H1 (cell line): ENCODE results near the gene RGMB. TPM values are rescaled to one million over a fixed set of nuclear protein-coding genes. Genes with fewer than 3 reads are reported as not detected.

Experiments
- CTCF ChIA-PET: fragments of 300-600 bp; sonication (Branson Sonifier 250); formaldehyde crosslinking; loops from one replicate; lab custom pipeline; 2021; ENCODE audit not compliant: partially characterized antibody; lab: Charles Lee
- POLR2A ChIA-PET: fragments of 300-600 bp; sonication (Branson Sonifier 250); formaldehyde crosslinking; loops from one replicate; lab custom pipeline; 2021; ENCODE audit warnings: inconsistent platforms; ENCODE audit not compliant: partially characterized antibody; lab: Charles Lee
- DNase-seq, 2 experiments: peaks; one replicate each; pipeline versions ENCODE4 v3.0.0 to v3.0.0-alpha.2; 2010 to 2022; ENCODE audit warnings: low spot score in 2 of 2, low read depth in 1 of 2, mixed read lengths in 1 of 2
- FAIRE-seq: peaks from 2 replicates; lab custom pipeline; 2011; peaks lifted over from hg19 to GRCh38; lab: Jason Lieb, UNC
- H2AFZ ChIP-seq: 2 replicates; pipeline ENCODE4 v1.8.1; 2012; ENCODE audit warnings: low read length, inconsistent platforms
- H2AK5ac ChIP-seq: 2 replicates; pipeline ENCODE4 v1.6.1; 2013; ENCODE audit warnings: low read depth, low read length
- H2BK120ac ChIP-seq: replicated peaks from 2 replicates; pipeline ENCODE3; 2013; ENCODE audit warnings: low read depth, low read length, inconsistent platforms
- H2BK12ac ChIP-seq: 2 replicates; pipeline ENCODE4 v1.6.1; 2013; ENCODE audit warnings: low read depth, low read length
- H2BK15ac ChIP-seq: 2 replicates; pipeline ENCODE4 v1.6.1; 2013; ENCODE audit warnings: low read length
- H2BK20ac ChIP-seq: 2 replicates; pipeline ENCODE4 v1.6.1; 2013; ENCODE audit warnings: low read length
- H2BK5ac ChIP-seq: 2 replicates; pipeline ENCODE4 v1.6.1; 2013; ENCODE audit warnings: low read depth, low read length
- H3K14ac ChIP-seq: 2 replicates; pipeline ENCODE4 v1.6.1; 2013; ENCODE audit warnings: inconsistent platforms; ENCODE audit not compliant: insufficient read length
- H3K18ac ChIP-seq: 2 replicates; pipeline ENCODE4 v1.6.1; 2013; ENCODE audit warnings: low read length; ENCODE audit errors: extremely low read depth
- H3K23ac ChIP-seq: 2 replicates; pipeline ENCODE4 v1.6.1; 2013; ENCODE audit warnings: inconsistent platforms; ENCODE audit not compliant: insufficient read length
- H3K23me2 ChIP-seq: 2 replicates; pipeline ENCODE4 v1.6.1; 2013; ENCODE audit warnings: low read depth, low read length
- H3K27ac ChIP-seq: 2 replicates; pipeline ENCODE4 v1.6.1; 2011; ENCODE audit warnings: low read depth, low read length, inconsistent platforms
- H3K27me3 ChIP-seq, 4 experiments: replicated peaks in 1 of 4; 1 replicate in 1 of 4; 2 replicates in 3 of 4; pipeline versions ENCODE4 v1.6.1 to v1.8.1; 2011 to 2013; ENCODE audit warnings: low read length in 3 of 4, mild to moderate bottlenecking in 3 of 4, inconsistent platforms in 2 of 4, mixed read lengths in 2 of 4, moderate library complexity in 1 of 4; ENCODE audit not compliant: control insufficient read depth in 3 of 4, insufficient read depth in 3 of 4; ENCODE audit errors: extremely low read depth in 1 of 4
- H3K36me3 ChIP-seq, 4 experiments: 2 replicates each; pipeline versions ENCODE4 v1.6.1 to v1.8.1; 2011 to 2013; ENCODE audit warnings: mild to moderate bottlenecking in 4 of 4, low read length in 3 of 4, moderate library complexity in 2 of 4, control low read depth in 1 of 4, inconsistent platforms in 1 of 4; ENCODE audit not compliant: insufficient read depth in 4 of 4, control insufficient read depth in 2 of 4
- H3K4ac ChIP-seq: replicated peaks from 2 replicates; pipeline ENCODE3; 2013; ENCODE audit warnings: low read length, low read depth, mixed read lengths, inconsistent platforms; ENCODE audit not compliant: insufficient read length
- H3K4me1 ChIP-seq, 4 experiments: replicated peaks in 1 of 4; 1 replicate in 1 of 4; 2 replicates in 3 of 4; pipeline versions ENCODE4 v1.6.1 to v1.8.1; 2011 to 2013; ENCODE audit warnings: low read length in 3 of 4, inconsistent platforms in 2 of 4, mixed read lengths in 1 of 4; ENCODE audit not compliant: insufficient read depth in 4 of 4, control insufficient read depth in 3 of 4
- H3K4me2 ChIP-seq, 2 experiments: 2 replicates each; pipeline versions ENCODE4 v1.6.1 to v1.8.1; 2011 to 2013; ENCODE audit warnings: low read depth in 2 of 2, low read length in 2 of 2, control low read depth in 1 of 2, inconsistent platforms in 1 of 2, mild to moderate bottlenecking in 1 of 2; ENCODE audit not compliant: insufficient read depth in 1 of 2
- H3K4me3 ChIP-seq, 4 experiments: fragments of 200-600, 300-600 bp in 1 of 4; sonication (generic), shearing (Covaris generic), sonication (Bioruptor Twin) in 1 of 4; 2 replicates each; pipeline versions ENCODE4 v1.5.1 to v1.8.1; 2011 to 2016; ENCODE audit warnings: low read length in 4 of 4, low read depth in 3 of 4, control low read depth in 2 of 4, inconsistent platforms in 2 of 4, mild to moderate bottlenecking in 2 of 4, mixed read lengths in 1 of 4, moderate library complexity in 1 of 4; ENCODE audit not compliant: insufficient read depth in 2 of 4; ENCODE audit errors: extremely low read depth in 1 of 4
- H3K56ac ChIP-seq: replicated peaks from 2 replicates; pipeline ENCODE3; 2013; ENCODE audit warnings: low read depth, mild to moderate bottlenecking, mixed read lengths, low read length, inconsistent platforms; ENCODE audit not compliant: insufficient read length
- H3K79me1 ChIP-seq: 2 replicates; pipeline ENCODE4 v1.6.1; 2013; ENCODE audit warnings: low read depth, low read length, control low read depth
- H3K79me2 ChIP-seq, 2 experiments: 2 replicates each; pipeline versions ENCODE4 v1.6.1 to v1.8.1; 2012 to 2013; ENCODE audit warnings: low read length in 2 of 2, mild to moderate bottlenecking in 2 of 2, inconsistent platforms in 1 of 2; ENCODE audit not compliant: insufficient read depth in 2 of 2, control insufficient read depth in 1 of 2
- H3K9ac ChIP-seq, 4 experiments: replicated peaks in 1 of 4; 1 replicate in 1 of 4; 2 replicates in 3 of 4; pipeline versions ENCODE4 v1.6.1 to v1.8.1; 2011 to 2013; ENCODE audit warnings: low read depth in 3 of 4, low read length in 3 of 4, control low read depth in 2 of 4, mild to moderate bottlenecking in 2 of 4, moderate library complexity in 2 of 4, inconsistent platforms in 1 of 4; ENCODE audit errors: extremely low read depth in 1 of 4
- H3K9me3 ChIP-seq, 2 experiments: 2 replicates each; pipeline versions ENCODE4 v1.6.1 to v1.8.1; 2012 to 2013; ENCODE audit warnings: mild to moderate bottlenecking in 2 of 2, moderate library complexity in 2 of 2, control low read depth in 1 of 2, inconsistent platforms in 1 of 2, low read depth in 1 of 2, low read length in 1 of 2, mixed read lengths in 1 of 2; ENCODE audit not compliant: insufficient read depth in 2 of 2
- H4K20me1 ChIP-seq, 2 experiments: replicated peaks in 1 of 2; 2 replicates each; pipeline versions ENCODE3 to v1.8.1; 2011 to 2013; ENCODE audit warnings: inconsistent platforms in 2 of 2, low read length in 2 of 2, mild to moderate bottlenecking in 1 of 2; ENCODE audit not compliant: insufficient read depth in 2 of 2, control insufficient read depth in 1 of 2
- H4K5ac ChIP-seq: 2 replicates; pipeline ENCODE4 v1.6.1; 2013; ENCODE audit warnings: low read length, low read depth, mixed read lengths, inconsistent platforms; ENCODE audit not compliant: insufficient read length
- H4K8ac ChIP-seq: 2 replicates; pipeline ENCODE4 v1.8.0; 2013; ENCODE audit warnings: mild to moderate bottlenecking, moderate library complexity, low read length, inconsistent platforms; ENCODE audit not compliant: insufficient read depth; ENCODE audit errors: extremely low read depth
- H4K91ac ChIP-seq: replicated peaks from 2 replicates; pipeline ENCODE3; 2013; ENCODE audit warnings: low read length, mixed read lengths, inconsistent platforms; ENCODE audit not compliant: insufficient read length
- EP300 ChIP-seq, 2 experiments: IDR thresholded peaks; 1 replicate in 1 of 2; 2 replicates in 1 of 2; pipeline ENCODE4 v1.6.1; 2011 to 2012; ENCODE audit warnings: low read depth in 2 of 2, low read length in 2 of 2, mild to moderate bottlenecking in 2 of 2, borderline replicate concordance in 1 of 2, inconsistent platforms in 1 of 2, moderate library complexity in 1 of 2
- FOSL1 ChIP-seq: IDR thresholded peaks from 2 replicates; pipeline ENCODE4 v1.6.1; 2011; ENCODE audit warnings: mild to moderate bottlenecking, low read depth, low read length, moderate library complexity; ENCODE audit not compliant: insufficient read depth
- KDM4A ChIP-seq: IDR thresholded peaks from one replicate; pipeline ENCODE4 v1.7.1; 2012; ENCODE audit warnings: low read depth, mild to moderate bottlenecking, moderate library complexity, low read length, inconsistent platforms; ENCODE audit not compliant: severe bottlenecking
- SIRT6 ChIP-seq: IDR thresholded peaks from one replicate; pipeline ENCODE4 v1.7.1; 2012; ENCODE audit warnings: low read length, inconsistent platforms
- SP1 ChIP-seq: IDR thresholded peaks from 2 replicates; pipeline ENCODE4 v1.6.1; 2011; ENCODE audit warnings: low read depth, low read length
- WGBS, 2 experiments: shearing (Covaris generic) in 1 of 2; methylation state at CpG; one replicate each; pipeline versions ENCODE4 v1.1.6 to v1.1.7; 2013 to 2015; ENCODE audit warnings: low lambda C conversion rate in 2 of 2, mixed read lengths in 2 of 2, inconsistent platforms in 1 of 2, low coverage in 1 of 2, missing lambda C conversion rate in 1 of 2; ENCODE audit not compliant: insufficient replicate concordance in 2 of 2, insufficient coverage in 1 of 2, insufficient read length in 1 of 2; ENCODE audit errors: extremely low coverage in 1 of 2, missing lambda C conversion rate in 1 of 2; 5-methylcytosine and 5-hydroxymethylcytosine counted together
- polyA plus RNA-seq, 7 experiments: library from polyadenylated mRNA; depleted of rRNA in 3 of 7; stranded (reverse) in 5 of 7; unstranded in 2 of 7; fragments of >200 nt in 5 of 7; fragments of 200-250 nt in 2 of 7; gene quantifications; 1 replicate in 5 of 7; 2 replicates in 1 of 7; 4 replicates in 1 of 7; pipeline versions ENCODE4 v1.2.1 to v1.2.3, GENCODE V29; 2011 to 2013; ENCODE audit warnings: missing spikeins in 2 of 7, mixed read lengths in 2 of 7
- total RNA-seq: library from RNA; stranded (reverse); fragmentation: NEBNext Ultra II Directional; extraction: Animal tissue kit (Norgen Biotek cat#: 25700); gene quantifications from 2 replicates; pipeline ENCODE4 v1.2.1, GENCODE V29; 2021

The RGMB gene
- total and polyA plus RNA-seq, 2 of the 8 experiments (the other 6 are each of a cell fraction or from before 2014, with no cell fraction given) = 11.7 to 27.0 TPM

GRCh38 chr5:98789029-98789428, 15.6 kb downstream of the RGMB start:
- DNase-seq (no peak), FAIRE-seq (no peak)
- Histone ChIP-seq H3K27ac (no peak overlapping the region), H3K9ac (no peak overlapping the region; a peak in 1 of 7 replicates), H3K4me2 (no peak overlapping the region), H4K91ac (no peak overlapping the region), H2BK5ac (no peak overlapping the region), H3K27me3 (no peaks in the 10 kb centered on the region), H2BK120ac (no peak overlapping the region), H2BK12ac (no peak overlapping the region), H4K20me1 (peaks cover 6 to 18% of the 10 kb centered on the region in 2 experiments), H3K4me1 (peaks cover 0 to 16% (median 8%) of the 10 kb centered on the region in 4 experiments; a peak in 5 of 7 replicates), H3K23me2 (no peaks in the 10 kb centered on the region), H4K5ac (no peak overlapping the region), H3K4ac (no peak overlapping the region), H2AK5ac (no peak overlapping the region), H3K79me2 (peaks cover 0 to 89% of the 10 kb centered on the region in 2 experiments; a peak in 3 of 4 replicates), H3K79me1 (peaks cover 13% of the 10 kb centered on the region), H2AFZ (no peak overlapping the region), H3K23ac (no peak overlapping the region), H4K8ac (no peak overlapping the region), H3K36me3 (peaks cover 4 to 36% (median 7%) of the 10 kb centered on the region in 4 experiments; a peak in 6 of 8 replicates), H2BK15ac (no peak overlapping the region), H3K4me3 (no peak overlapping the region), H3K9me3 (no peaks in the 10 kb centered on the region), H3K14ac (no peak overlapping the region), H3K18ac (no peak overlapping the region), H3K56ac (no peak overlapping the region), H2BK20ac (no peak overlapping the region)
- CTCF ChIA-PET = interaction anchor here (1.4 to 8.5 kb wide), 2 partner anchors 12 to 18 kb away, joined by 10 to 63 read pairs; no protein-coding TSS in a partner anchor
- POLR2A ChIA-PET = interaction anchor here (1.1 to 2.6 kb wide), 3 partner anchors 9 to 19 kb away, joined by 3 to 7 read pairs (median 6); no protein-coding TSS in a partner anchor
- WGBS, 2 experiments = 86% methylated on average over 3 of the region's 3 CpGs; no CpG with 5 or more reads in 1 of the 2 experiments
- TF ChIP-seq EP300 (IDR thresholded peaks at IDR 0.05; ENCODE audit: borderline replicate concordance in 1 of 2, low read depth in 2 of 2, low read length in 2 of 2) (no peak), KDM4A (no peak), SIRT6 (no peak), SP1 (no peak), FOSL1 (no peak)
